Hair follicle dermal papilla cell (primary cell): ENCODE measurements around the gene ZNF184. TPM values are rescaled to one million over a fixed set of nuclear protein-coding genes. Genes with fewer than 3 reads are reported as not detected.

ENCODE experiments used
- small RNA-seq: library from RNA; depleted of rRNA; stranded (forward); fragments of <200 nt; gene quantifications from one replicate; pipeline ENCODE3, GENCODE V24; 2012
- total RNA-seq: library from RNA; depleted of rRNA; stranded (reverse); fragments of >200 nt; gene quantifications from 2 replicates; pipeline ENCODE4 v1.2.3, GENCODE V29; 2012

Gene ZNF184
- total RNA-seq = 5.3 and 5.7 TPM in 2 replicates

DNA sequence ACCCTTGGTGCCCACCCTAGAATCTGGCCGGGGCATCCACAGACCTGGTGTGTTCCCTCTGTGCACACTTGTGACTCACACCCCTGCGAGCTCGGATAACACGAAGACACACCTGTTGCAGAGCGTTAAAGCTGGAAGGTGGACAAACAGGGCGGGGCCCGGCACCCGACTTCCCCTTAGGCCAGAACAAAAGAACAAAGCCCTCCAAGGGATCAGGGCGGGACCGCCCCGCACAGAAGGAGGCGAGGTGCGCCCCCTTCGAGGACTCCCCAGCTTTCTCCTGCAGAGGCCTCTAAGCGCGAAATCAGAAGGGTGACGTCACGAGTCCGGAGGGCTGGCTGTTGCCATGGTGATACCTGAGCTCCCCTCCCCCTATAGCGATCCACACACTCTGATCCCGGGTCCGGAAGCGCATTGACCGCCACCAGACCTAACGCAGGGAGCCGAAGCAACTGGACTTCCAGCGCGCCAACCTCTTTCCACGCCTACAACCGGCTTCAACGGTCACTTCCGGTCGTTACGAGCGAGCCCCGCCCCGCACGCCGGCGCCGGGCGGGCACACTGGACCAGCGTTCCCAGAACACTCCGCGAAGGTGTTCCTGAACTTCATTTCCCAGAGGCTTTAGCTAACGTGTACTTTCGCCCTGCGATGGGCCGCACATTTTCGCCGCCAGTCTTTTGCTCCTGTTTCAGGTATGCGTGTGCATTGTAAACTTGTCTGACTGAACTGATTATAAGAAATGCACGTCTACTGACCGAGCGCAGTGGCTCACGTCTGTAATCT is at the start of gene ZNF184:
Gene ZNF184, minus strand, starts transcription at position 489 of the 784 bp plus-strand sequence. CDS start 811 bp downstream, outside the sequence.

Small RNA genes within 50 kb of the gene (small RNA-seq; reads per million reads assigned to genes)
- not detected for gene AL021918.1
- gene AL021918.2 = not detected
- not detected for gene MCFD2P1

Other genes with a start within 250 kb of the ZNF184 start
- not detected in 2 replicates for gene PRSS16, start 225.4 kb downstream of the ZNF184 start, total RNA-seq
- gene POM121L2, start 160.8 kb downstream of the ZNF184 start, total RNA-seq = not detected in 2 replicates
- gene ZNF391, start 84.3 kb downstream of the ZNF184 start, total RNA-seq = 0.49 and 3.5 TPM in 2 replicates